OCI-LY1 (cell line): ENCODE data around the gene RNF187.
A peak's percentile ranks its signal among the peaks of the same experiment; 100 is the strongest.

Experiments used
- H2AFZ ChIP-seq: fragments of 200-600 bp; sonication (generic), shearing (Covaris generic); 2 replicates; pipeline ENCODE4 v1.6.0; 2014; ENCODE audit warnings: antibody characterized with exemption, mild to moderate bottlenecking, low read length
- H3F3A ChIP-seq: fragments of 200-600 bp; sonication (generic), shearing (Covaris generic); 2 replicates; pipeline ENCODE4 v1.6.0; 2014; ENCODE audit warnings: mild to moderate bottlenecking, antibody characterized with exemption, low read length, moderate library complexity; ENCODE audit not compliant: insufficient read depth
- H3K27ac ChIP-seq: fragments of 200-600 bp; sonication (generic); 2 replicates; pipeline ENCODE4 v1.5.1; 2014; ENCODE audit warnings: low read length, mixed run types, mild to moderate bottlenecking, low read depth; ENCODE audit not compliant: poor library complexity, severe bottlenecking
- H3K27me3 ChIP-seq: fragments of 200-600 bp; sonication (generic); 2 replicates; pipeline ENCODE4 v1.6.0; 2014; ENCODE audit warnings: antibody characterized with exemption, mild to moderate bottlenecking, low read length, moderate library complexity; ENCODE audit not compliant: insufficient read depth
- H3K36me3 ChIP-seq: fragments of 200-600 bp; sonication (generic); 2 replicates; pipeline ENCODE4 v1.6.1; 2014; ENCODE audit warnings: mild to moderate bottlenecking, antibody characterized with exemption, low read length, moderate library complexity, mixed read lengths; ENCODE audit not compliant: insufficient read depth
- H3K4me1 ChIP-seq: fragments of 200-600 bp; sonication (generic); 2 replicates; pipeline ENCODE4 v1.5.1; 2014; ENCODE audit warnings: mild to moderate bottlenecking, low read length, moderate library complexity; ENCODE audit not compliant: insufficient read depth, severe bottlenecking
- H3K4me2 ChIP-seq: fragments of 200-600 bp; sonication (generic), shearing (Covaris generic); 2 replicates; pipeline ENCODE4 v1.6.1; 2014; ENCODE audit warnings: low read length
- H3K4me3 ChIP-seq: fragments of 200-600 bp; sonication (generic); 2 replicates; pipeline ENCODE4 v1.5.1; 2014; ENCODE audit warnings: low read length, low read depth, mild to moderate bottlenecking, mixed read lengths; ENCODE audit not compliant: poor library complexity, severe bottlenecking
- H3K79me2 ChIP-seq: fragments of 200-600 bp; shearing (Covaris generic); 2 replicates; pipeline ENCODE4 v1.6.1; 2016; ENCODE audit warnings: mixed run types, low read length, mixed read lengths; ENCODE audit not compliant: insufficient read depth
- H3K9ac ChIP-seq: fragments of 200-600 bp; sonication (generic), shearing (Covaris generic); 2 replicates; pipeline ENCODE4 v1.6.1; 2014; ENCODE audit warnings: mild to moderate bottlenecking, low read length, mixed read lengths
- H3K9me2 ChIP-seq: fragments of 200-600 bp; sonication (generic), shearing (Covaris generic); 2 replicates; pipeline ENCODE4 v1.6.1; 2014; ENCODE audit warnings: low read depth, mild to moderate bottlenecking, low read length, mixed read lengths
- H3K9me3 ChIP-seq: fragments of 200-600 bp; shearing (Covaris generic); 2 replicates; pipeline ENCODE4 v1.6.1; 2014; ENCODE audit warnings: low read length, mixed read lengths
- H4K20me1 ChIP-seq: fragments of 200-600 bp; sonication (generic), shearing (Covaris generic); 2 replicates; pipeline ENCODE4 v1.6.0; 2016; ENCODE audit warnings: mild to moderate bottlenecking, low read length; ENCODE audit not compliant: insufficient read depth
- CTCF ChIP-seq: fragments of 200-600 bp; sonication (generic), shearing (Covaris generic); IDR thresholded peaks from 2 replicates; pipeline ENCODE4 v1.5.1; 2017; ENCODE audit warnings: mild to moderate bottlenecking, antibody characterized with exemption, low read length, moderate library complexity, mixed read lengths
- EZH2 ChIP-seq: fragments of 200-600 bp; sonication (generic), shearing (Covaris generic); IDR thresholded peaks from 2 replicates; pipeline ENCODE4 v1.8.0; 2017; ENCODE audit warnings: borderline replicate concordance, mixed run types, mild to moderate bottlenecking, antibody characterized with exemption, low read length, moderate library complexity, mixed read lengths

RNF187 gene

GRCh38 chr1:228445843-228446650, 41.1 kb upstream of the RNF187 start:
- no peaks in the 10 kb centered on the region for H4K20me1 ChIP-seq
- H3K27me3 ChIP-seq: no peaks in the 10 kb centered on the region
- H2AFZ ChIP-seq: no peak overlapping the region
- peak overlapping the region; percentile 3; the same call in 1 of the 2 replicates for H3K4me2 ChIP-seq
- no peaks in the 10 kb centered on the region for H3K79me2 ChIP-seq
- H3K4me1 ChIP-seq: no peaks in the 10 kb centered on the region
- no peak overlapping the region for H3K27ac ChIP-seq
- H3F3A ChIP-seq: no peaks in the 10 kb centered on the region
- H3K9me3 ChIP-seq: no peaks in the 10 kb centered on the region
- TF ChIP-seq EZH2 (no peak), CTCF (no peak)
- no peak overlapping the region for H3K9ac ChIP-seq
- no peak overlapping the region for H3K4me3 ChIP-seq
- no peaks in the 10 kb centered on the region for H3K9me2 ChIP-seq
- no peaks in the 10 kb centered on the region for H3K36me3 ChIP-seq

- H3K9ac ChIP-seq: no peak overlapping the region
- no peaks in the 10 kb centered on the region for H3K9me3 ChIP-seq
- H3K36me3 ChIP-seq: no peaks in the 10 kb centered on the region
- no peak overlapping the region for H3K4me3 ChIP-seq
- H3K4me1 ChIP-seq: no peaks in the 10 kb centered on the region
- H2AFZ ChIP-seq: no peak overlapping the region
- no peak overlapping the region for H3K27ac ChIP-seq
- no peaks in the 10 kb centered on the region for H3F3A ChIP-seq
- H3K79me2 ChIP-seq: no peaks in the 10 kb centered on the region
- TF ChIP-seq CTCF (no peak), EZH2 (no peak)
- no peaks in the 10 kb centered on the region for H3K9me2 ChIP-seq
- H4K20me1 ChIP-seq: no peaks in the 10 kb centered on the region
- H3K4me2 ChIP-seq: no peak overlapping the region
- H3K27me3 ChIP-seq: no peaks in the 10 kb centered on the region
Observed at GRCh38 chr1:228446852-228447251, 40.3 kb upstream of the RNF187 start.

GRCh38 chr1:228448372-228448771, 38.8 kb upstream of the RNF187 start:
- Histone ChIP-seq H3K27me3 (no peaks in the 10 kb centered on the region), H2AFZ (no peak overlapping the region), H3K9me2 (no peaks in the 10 kb centered on the region), H3K27ac (no peak overlapping the region), H3K4me1 (no peaks in the 10 kb centered on the region), H3K36me3 (no peaks in the 10 kb centered on the region), H3K9ac (no peak overlapping the region), H3K4me3 (no peak overlapping the region), H3F3A (no peaks in the 10 kb centered on the region), H3K4me2 (no peak overlapping the region), H3K9me3 (no peaks in the 10 kb centered on the region), H4K20me1 (no peaks in the 10 kb centered on the region), H3K79me2 (no peaks in the 10 kb centered on the region)
- no peak for TF ChIP-seq EZH2
- no peak for TF ChIP-seq CTCF
